Heart left ventricle (tissue), 16 donors: Measurements from ENCODE around the gene B4GALNT3. TPM values are rescaled to one million over a fixed set of nuclear protein-coding genes. Genes with fewer than 3 reads are reported as not detected.

Source experiments
- ATAC-seq, 4 donors: fragments of 200-7000 bp; cut with Tn5 transposase; one replicate each; pipeline ENCODE4 v1.9.1; 2020 to 2022; ENCODE audit warnings: moderate library complexity in 4 of 4, mild to moderate bottlenecking in 3 of 4, moderate number of reproducible peaks in 1 of 4
- DNase-seq, 5 donors: peaks; one replicate each; pipeline ENCODE4 v3.0.0-alpha.2; 2020
- H3K27ac ChIP-seq, 12 donors: fragments of 200-600 bp; sonication (generic) in 4 of 12; one replicate each; pipeline versions ENCODE4 v1.5.0 to v1.8.0; 2016 to 2022; ENCODE audit warnings: mild to moderate bottlenecking in 2 of 12
- H3K27me3 ChIP-seq, 9 donors: fragments of 200-600 bp; sonication (generic) in 2 of 9; one replicate each; pipeline versions ENCODE4 v1.5.1 to v1.8.0; 2016 to 2022; ENCODE audit warnings: mild to moderate bottlenecking in 3 of 9
- H3K36me3 ChIP-seq, 9 donors: fragments of 200-600 bp; sonication (generic) in 2 of 9; one replicate each; pipeline versions ENCODE4 v1.5.0 to v1.8.0; 2018 to 2022; ENCODE audit warnings: mild to moderate bottlenecking in 2 of 9
- H3K4me1 ChIP-seq, 12 donors: fragments of 200-600 bp; sonication (generic) in 4 of 12; one replicate each; pipeline versions ENCODE4 v1.5.0 to v1.8.0; 2016 to 2022; ENCODE audit warnings: mild to moderate bottlenecking in 3 of 12
- H3K4me3 ChIP-seq, 12 donors: fragments of 200-600 bp; sonication (generic) in 4 of 12; one replicate each; pipeline versions ENCODE4 v1.5.0 to v1.8.0; 2017 to 2022; ENCODE audit warnings: mild to moderate bottlenecking in 9 of 12, moderate library complexity in 4 of 12
- H3K9me3 ChIP-seq, 12 donors: fragments of 200-600 bp; sonication (generic) in 4 of 12; one replicate each; pipeline versions ENCODE4 v1.5.0 to v1.8.0; 2016 to 2022; ENCODE audit warnings: mild to moderate bottlenecking in 1 of 12
- POLR2A ChIP-seq, 2 donors: fragments of 450-650 bp; IDR thresholded peaks; one replicate each; pipeline ENCODE4 v1.6.1; 2017; ENCODE audit warnings: antibody characterized with exemption in 2 of 2, mild to moderate bottlenecking in 2 of 2, moderate library complexity in 2 of 2
- WGBS, 4 donors: extraction: QIAGEN DNeasy Blood & Tissue Kit in 2 of 4; methylation state at CpG; one replicate each; pipeline versions ENCODE4 v1.1.5 to v1.1.7; 2013 to 2018; 5-methylcytosine and 5-hydroxymethylcytosine counted together
- intact Hi-C, 10 donors: fragments of 100-400 bp; cut with DNase I; formaldehyde crosslinking; loops; one replicate each; pipeline versions ENCODE4 v1.11.1 to v1.14.2; 2022
- polyA plus RNA-seq, 2 donors: library from polyadenylated mRNA; stranded (reverse); fragments of 200-250 nt; gene quantifications; one replicate each; pipeline ENCODE4 v1.2.3, GENCODE V29; 2013
- total RNA-seq, 9 donors: library from RNA; depleted of rRNA in 2 of 9; stranded (reverse); fragments of >200 nt in 2 of 9; fragmentation: NEBNext Ultra II Directional in 3 of 9; extraction: Animal tissue kit (Norgen Biotek cat#: 25700) in 3 of 9; gene quantifications; one replicate each; pipeline versions ENCODE4 v1.1.0 to v1.2.4, GENCODE V29; 2016 to 2023
- TF ChIP-seq, protein P1 (sequence below), 12 donors: fragments of 200-600 bp; sonication (generic) in 4 of 12; IDR thresholded peaks; one replicate each; pipeline versions ENCODE4 v1.5.0 to v1.8.0; 2018 to 2022; ENCODE audit warnings: antibody characterized with exemption in 12 of 12, mild to moderate bottlenecking in 5 of 12
- donor health status: ischemic (EF 13 %, LVEDD 7.1; RV severe dilation, severe dysfunction).
- donor health status: healthy with polysubstance abuse.
- donor health status: DM: no; HTN: yes; CAD: no.
- donor health status: DM: no; HTN: no; CAD: no.
- donor health status: ischemic (EF 25% LVEDD 6.9; RV normal size, moderate dysfunction).
- donor health status: ischemic (EF 25% LVEDD 5.7; RV mildly dilated, moderate dysfunction).
- donor health status: healthy.
- donor health status: DM: yes; HTN: yes; CAD: no.
- donor health status: ischemic (EF 35%, LVEDD 5.7; RV mildly dilated, moderate dysfunction).
- donor health status: nonischemic (EF 11% LVEDD 7.7; RV severe dilation, severe dysfunction).
- donor health status: DM: yes; HTN: yes; CAD: no.
- donor health status: PGD.
- donor health status: ischemic (EF 29% LVEDD 5.4; RV normal size, mild dysfunction).
- donor health status: nonischemic (EF 23%, LVEDD 6.1; RV moderate dilation, normal function).

Gene B4GALNT3
- total and polyA plus RNA-seq, 11 donors, result 19.3 to 59.4 (median 34.1) TPM

DNA sequence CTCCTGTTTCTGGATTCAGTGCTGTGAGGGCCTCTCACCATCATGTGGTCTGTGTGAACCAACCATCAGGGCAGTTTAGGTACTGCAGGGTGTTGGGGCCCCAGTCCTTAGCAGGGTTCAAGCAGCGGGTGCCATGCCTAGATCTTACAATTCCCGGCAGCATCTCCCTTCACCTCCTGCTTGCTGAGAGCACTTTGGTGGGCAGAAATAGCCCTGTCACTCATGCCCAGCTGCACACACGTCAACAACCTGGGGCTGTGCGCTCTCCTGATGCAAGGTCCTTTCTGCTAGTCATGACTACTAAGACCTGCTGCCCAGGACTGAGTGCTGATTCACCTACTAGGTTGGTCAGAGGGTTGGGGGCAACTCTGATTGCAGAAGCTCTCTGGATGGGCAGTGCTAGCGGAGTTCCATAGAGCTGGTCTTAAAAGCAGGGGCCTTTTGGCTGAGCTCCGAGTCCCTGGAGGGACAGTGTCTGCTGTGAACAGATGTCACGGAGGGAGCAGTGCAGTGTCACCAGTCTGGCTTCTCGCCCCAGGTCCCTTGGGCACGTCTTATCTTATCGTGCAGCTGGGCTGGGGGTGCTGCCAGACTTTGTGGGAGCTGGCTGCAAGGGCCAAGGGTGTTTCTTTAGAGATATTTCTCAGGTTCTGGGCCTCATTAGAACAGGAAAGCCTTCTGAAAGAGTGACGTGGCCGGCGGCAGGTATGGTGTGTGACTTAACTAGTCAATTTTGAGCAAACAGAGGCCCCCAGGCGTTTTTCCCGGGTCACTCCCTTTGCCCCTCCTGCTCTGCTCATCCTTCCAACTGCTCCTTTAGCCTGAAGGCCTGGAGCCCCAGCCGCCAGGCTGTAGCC is 131.7 kb downstream of the B4GALNT3 start:
- ATAC-seq, result peak; percentile 91 to 93 (median 92)
- intact Hi-C loops, result loop anchor here in 3 of 10 donors (1.0 to 5.0 kb wide), 5 partner anchors 8 to 161 kb away; partner anchors contain the start of gene WNK1 (in 1 of the 3)
- H3K4me3 ChIP-seq, result peak overlapping the region in 1 of 12 donors; percentile 0

DNA sequence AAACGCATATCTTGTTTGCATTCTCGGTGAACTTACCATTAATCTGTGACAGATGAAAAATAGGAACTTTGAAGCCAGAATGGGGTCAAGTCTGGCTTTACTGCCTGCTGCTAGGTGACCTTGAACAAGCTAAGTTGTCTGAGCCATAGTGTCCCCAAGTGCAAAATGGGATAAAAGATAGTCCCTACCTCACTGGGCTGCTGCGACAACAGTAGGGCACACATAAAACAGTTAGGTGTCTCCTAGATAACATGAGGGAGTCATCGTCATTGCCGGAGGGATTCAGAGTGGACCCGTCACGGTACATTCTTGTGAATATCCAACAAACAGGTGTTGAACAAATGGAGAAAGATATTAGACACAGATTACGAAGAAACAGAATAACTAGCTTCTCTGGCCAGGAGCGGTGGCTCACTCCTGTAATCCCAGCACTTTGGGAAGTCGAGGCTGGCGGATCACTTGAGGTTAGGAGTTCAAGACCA is 132.3 kb downstream of the B4GALNT3 start:
- intact Hi-C loops, result loop anchor here in 2 of 10 donors (2.0 to 5.0 kb wide), 4 partner anchors 15 to 160 kb away; partner anchors contain the start of gene WNK1 (in 1 of the 2)
- peak in 1 of 5 donors; percentile 23 for DNase-seq
- Histone ChIP-seq H3K9me3 (peaks cover 0 to 9% (median 0%) of the 10 kb centered on the region in 12 donors), H3K4me3 (peak overlapping the region in 1 of 12 donors; percentile 0), H3K36me3 (no peaks in the 10 kb centered on the region), H3K4me1 (peaks cover 0 to 32% (median 20%) of the 10 kb centered on the region in 12 donors), H3K27me3 (no peaks in the 10 kb centered on the region), H3K27ac (peak overlapping the region; percentile 39 to 90 (median 86))
- 54 to 61% (median 61%) methylated on average over 11 of the region's 11 CpGs for WGBS, 4 donors
- TF ChIP-seq, protein P1, sequence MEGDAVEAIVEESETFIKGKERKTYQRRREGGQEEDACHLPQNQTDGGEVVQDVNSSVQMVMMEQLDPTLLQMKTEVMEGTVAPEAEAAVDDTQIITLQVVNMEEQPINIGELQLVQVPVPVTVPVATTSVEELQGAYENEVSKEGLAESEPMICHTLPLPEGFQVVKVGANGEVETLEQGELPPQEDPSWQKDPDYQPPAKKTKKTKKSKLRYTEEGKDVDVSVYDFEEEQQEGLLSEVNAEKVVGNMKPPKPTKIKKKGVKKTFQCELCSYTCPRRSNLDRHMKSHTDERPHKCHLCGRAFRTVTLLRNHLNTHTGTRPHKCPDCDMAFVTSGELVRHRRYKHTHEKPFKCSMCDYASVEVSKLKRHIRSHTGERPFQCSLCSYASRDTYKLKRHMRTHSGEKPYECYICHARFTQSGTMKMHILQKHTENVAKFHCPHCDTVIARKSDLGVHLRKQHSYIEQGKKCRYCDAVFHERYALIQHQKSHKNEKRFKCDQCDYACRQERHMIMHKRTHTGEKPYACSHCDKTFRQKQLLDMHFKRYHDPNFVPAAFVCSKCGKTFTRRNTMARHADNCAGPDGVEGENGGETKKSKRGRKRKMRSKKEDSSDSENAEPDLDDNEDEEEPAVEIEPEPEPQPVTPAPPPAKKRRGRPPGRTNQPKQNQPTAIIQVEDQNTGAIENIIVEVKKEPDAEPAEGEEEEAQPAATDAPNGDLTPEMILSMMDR (IDR thresholded peaks at IDR 0.05), result no peak
- peak in 1 of 4 donors; percentile 5 for ATAC-seq

More for the DNA sequence above, 131.7 kb downstream of the B4GALNT3 start:
- H3K4me1 ChIP-seq, result peaks cover 0 to 32% (median 20%) of the 10 kb centered on the region in 12 donors
- H3K27ac ChIP-seq, result peak overlapping the region; percentile 39 to 90 (median 86)
- no peaks in the 10 kb centered on the region for H3K27me3 ChIP-seq
- peaks cover 0 to 9% (median 0%) of the 10 kb centered on the region in 12 donors for H3K9me3 ChIP-seq
- 12 to 18% (median 17%) methylated on average over 8 to 16 of the region's 16 CpGs for WGBS, 4 donors
- TF ChIP-seq, protein P1 (IDR thresholded peaks at IDR 0.05), result peak in 8 of 12 donors; percentile 14 to 61 (median 30)
- no peak for TF ChIP-seq POLR2A (IDR thresholded peaks at IDR 0.05)
- peak; percentile 86 to 97 (median 91) for DNase-seq
- no peaks in the 10 kb centered on the region for H3K36me3 ChIP-seq

- DNase-seq (peak in 2 of 5 donors; percentile 8 to 23), ATAC-seq (no peak)
- Histone ChIP-seq H3K9me3 (peaks cover 0 to 6% (median 0%) of the 10 kb centered on the region in 12 donors), H3K27ac (peak overlapping the region in 2 of 12 donors; percentile 8 to 87), H3K4me1 (peaks cover 0 to 45% (median 26%) of the 10 kb centered on the region in 12 donors), H3K4me3 (no peak overlapping the region), H3K27me3 (no peaks in the 10 kb centered on the region), H3K36me3 (no peaks in the 10 kb centered on the region)
- TF ChIP-seq, protein P1 (IDR thresholded peaks at IDR 0.05), result no peak
- TF ChIP-seq POLR2A (IDR thresholded peaks at IDR 0.05), result no peak
- intact Hi-C loops, result loop anchor here in 2 of 10 donors (2.0 to 5.0 kb wide), 4 partner anchors 13 to 159 kb away; partner anchors contain the start of gene WNK1 (in 1 of the 2)
- WGBS, 4 donors, result 80 to 93% (median 88%) methylated on average over 7 of the region's 7 CpGs
Observed at GRCh38 chr12:593396-594270, 133.9 kb downstream of the B4GALNT3 start.
